WI38 (cell line): Measurements from ENCODE around the gene NDST1.
"Not testable (repeated sequence)": the region's sequence is repeated elsewhere in the genome, so short reads cannot be mapped to it uniquely, and the experiment has no call there.

ENCODE experiments used
- H3K4me3 ChIP-seq: 2 replicates; pipeline ENCODE4 v1.5.1; 2011; ENCODE audit warnings: low read depth, mild to moderate bottlenecking, control low read depth, low read length
- TF ChIP-seq, protein P1 (sequence below): IDR thresholded peaks from 2 replicates; pipeline ENCODE4 v1.5.1; 2012; ENCODE audit warnings: low read depth, mild to moderate bottlenecking, control low read depth, low read length

Gene NDST1

DNA sequence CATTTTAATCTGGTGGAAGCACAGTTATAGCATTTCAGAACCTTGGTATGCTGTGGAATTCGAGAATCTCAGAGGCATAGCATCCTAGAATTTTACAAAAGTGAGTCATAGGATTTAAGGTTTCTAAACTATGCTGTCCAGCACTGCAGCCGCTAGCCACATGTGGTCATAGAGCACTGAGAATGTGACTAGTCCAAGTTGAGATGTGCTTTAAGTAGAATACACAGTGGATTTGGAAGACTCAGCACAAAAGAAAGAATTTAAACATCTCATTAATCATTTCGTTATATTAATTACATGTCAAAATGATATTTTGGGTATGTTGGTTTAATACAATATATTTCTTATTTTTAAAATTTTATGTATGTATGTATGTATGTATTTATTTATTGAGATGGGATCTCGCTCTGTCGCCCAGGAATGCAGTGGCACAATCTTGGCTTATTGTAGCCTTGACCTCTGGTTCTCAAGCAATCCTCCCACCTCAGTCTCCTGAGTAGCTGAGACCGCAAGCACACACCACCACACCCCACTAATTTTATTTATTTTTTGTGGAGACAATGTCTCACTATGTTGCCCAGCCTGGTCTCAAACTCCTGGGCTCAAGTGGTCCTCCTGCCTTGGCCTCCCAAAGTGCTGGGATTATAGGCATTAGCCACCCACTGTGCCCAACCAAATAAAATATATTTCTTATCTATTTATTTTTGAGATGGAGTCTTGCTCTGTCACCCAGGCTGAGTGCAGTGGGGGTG lies 38.0 kb upstream of the NDST1 start:
- TF ChIP-seq, protein P1, sequence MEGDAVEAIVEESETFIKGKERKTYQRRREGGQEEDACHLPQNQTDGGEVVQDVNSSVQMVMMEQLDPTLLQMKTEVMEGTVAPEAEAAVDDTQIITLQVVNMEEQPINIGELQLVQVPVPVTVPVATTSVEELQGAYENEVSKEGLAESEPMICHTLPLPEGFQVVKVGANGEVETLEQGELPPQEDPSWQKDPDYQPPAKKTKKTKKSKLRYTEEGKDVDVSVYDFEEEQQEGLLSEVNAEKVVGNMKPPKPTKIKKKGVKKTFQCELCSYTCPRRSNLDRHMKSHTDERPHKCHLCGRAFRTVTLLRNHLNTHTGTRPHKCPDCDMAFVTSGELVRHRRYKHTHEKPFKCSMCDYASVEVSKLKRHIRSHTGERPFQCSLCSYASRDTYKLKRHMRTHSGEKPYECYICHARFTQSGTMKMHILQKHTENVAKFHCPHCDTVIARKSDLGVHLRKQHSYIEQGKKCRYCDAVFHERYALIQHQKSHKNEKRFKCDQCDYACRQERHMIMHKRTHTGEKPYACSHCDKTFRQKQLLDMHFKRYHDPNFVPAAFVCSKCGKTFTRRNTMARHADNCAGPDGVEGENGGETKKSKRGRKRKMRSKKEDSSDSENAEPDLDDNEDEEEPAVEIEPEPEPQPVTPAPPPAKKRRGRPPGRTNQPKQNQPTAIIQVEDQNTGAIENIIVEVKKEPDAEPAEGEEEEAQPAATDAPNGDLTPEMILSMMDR = no peak

DNA sequence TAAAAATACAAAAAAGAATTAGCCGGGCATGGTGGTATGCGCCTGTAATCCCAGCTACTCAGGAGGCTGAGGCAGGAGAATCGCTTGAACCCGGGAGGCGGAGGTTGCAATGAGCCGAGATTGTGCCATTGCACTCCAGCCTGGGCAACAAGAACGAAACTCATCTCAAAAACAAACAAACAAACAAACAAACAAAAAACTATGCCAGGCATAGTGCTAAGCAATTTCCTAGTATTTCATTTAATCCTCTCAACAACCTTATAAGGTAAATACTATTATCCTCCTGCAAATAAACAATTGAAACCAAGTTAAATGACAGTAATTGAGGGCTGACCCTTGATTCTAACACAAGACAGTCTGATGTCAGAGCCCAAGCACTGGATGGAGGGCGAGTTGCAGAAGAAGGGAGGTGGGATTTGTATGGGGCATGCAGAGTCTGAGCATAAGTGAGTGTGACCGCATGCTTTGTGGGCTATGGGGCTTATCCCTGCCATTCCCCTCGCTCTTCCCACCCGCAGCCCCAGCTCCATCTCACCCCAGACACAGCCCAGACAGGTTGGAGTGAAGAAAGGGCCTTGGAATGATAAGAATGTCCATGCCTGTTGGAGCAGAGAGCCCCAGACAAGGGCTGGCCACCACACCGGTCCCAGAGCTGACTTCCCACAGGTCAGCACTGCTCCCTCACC lies 34.1 kb upstream of the NDST1 start:
- TF ChIP-seq, protein P1 = no peak
- H3K4me3 ChIP-seq = no peak overlapping the region

More for the DNA sequence above, 38.0 kb upstream of the NDST1 start:
- H3K4me3 ChIP-seq = no peak overlapping the region

DNA sequence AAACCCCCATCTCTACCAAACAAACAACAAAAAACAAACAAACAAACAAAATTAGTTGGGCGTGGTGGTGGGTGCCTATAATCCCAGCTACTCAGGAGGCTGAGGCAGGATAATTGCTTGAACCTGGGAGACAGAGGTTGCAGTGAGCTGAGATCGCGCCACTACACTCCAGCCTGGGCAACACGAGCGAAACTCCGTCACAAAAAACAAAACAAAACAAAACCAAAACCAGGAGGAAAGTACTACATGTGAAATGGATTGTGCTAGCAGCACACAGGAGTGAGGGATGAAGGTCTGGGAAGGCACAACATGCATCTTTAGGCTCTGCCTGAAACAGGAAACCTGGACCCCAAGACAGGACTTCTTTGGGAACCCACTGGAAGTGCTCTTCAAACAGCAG lies 31.4 kb upstream of the NDST1 start:
- not testable (repeated sequence) for H3K4me3 ChIP-seq

DNA sequence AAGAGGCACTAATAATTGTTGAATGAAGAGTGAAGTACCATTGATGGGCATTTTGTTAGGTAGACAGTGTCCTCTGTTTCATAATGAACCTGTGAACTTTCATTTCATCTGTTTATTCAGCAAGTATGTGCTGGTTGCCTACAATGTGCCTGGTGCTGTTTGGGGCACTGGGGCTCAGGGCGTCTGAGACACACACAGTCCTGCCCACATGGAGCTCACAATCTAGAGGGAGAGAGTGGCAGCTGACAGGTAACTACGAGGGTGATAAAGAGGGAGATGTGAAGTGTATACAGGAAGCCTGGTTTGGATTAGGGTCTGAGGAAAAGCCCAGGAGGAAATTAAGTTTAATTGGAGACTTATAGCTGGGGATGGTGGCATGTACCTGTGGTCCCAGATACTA lies 28.5 kb upstream of the NDST1 start:
- TF ChIP-seq, protein P1 = no peak
- no peak overlapping the region for H3K4me3 ChIP-seq

DNA sequence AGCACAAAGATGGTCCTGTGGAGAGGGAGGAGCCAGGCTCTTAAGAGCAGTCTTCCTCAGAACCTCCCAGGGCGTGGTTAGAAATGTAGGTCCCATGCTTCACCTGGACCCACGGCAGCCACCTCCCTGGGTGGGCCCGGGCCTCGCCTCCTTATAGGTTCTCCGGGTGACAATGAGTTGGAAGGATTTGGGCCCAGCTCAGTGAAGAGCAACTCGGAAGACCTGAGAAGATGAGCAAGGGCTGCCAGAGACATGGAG lies 26.3 kb upstream of the NDST1 start:
- TF ChIP-seq, protein P1 = no peak

DNA sequence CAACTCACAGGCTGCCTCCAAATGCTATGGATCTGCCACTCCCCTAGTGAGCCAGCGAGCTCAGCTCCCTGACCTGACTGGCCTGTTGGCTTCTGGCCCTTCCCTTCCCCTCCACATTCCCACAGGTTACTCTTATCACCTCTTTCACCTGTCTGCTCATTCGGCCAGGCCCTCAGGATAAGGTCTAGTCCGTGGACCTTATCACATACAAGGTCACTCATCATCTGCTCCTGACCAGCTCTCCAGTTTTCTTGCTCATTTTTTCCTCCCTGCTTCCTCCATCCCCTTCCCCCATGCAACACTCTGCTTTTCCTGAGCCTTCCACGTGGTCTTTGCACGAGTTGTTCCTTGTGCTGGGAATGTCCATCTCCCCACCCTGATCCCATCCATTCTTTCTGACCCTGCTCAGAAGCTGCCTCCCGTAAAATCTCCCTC lies 25.9 kb upstream of the NDST1 start:
- no peak overlapping the region for H3K4me3 ChIP-seq
- TF ChIP-seq, protein P1 = no peak

More for the DNA sequence above, 26.3 kb upstream of the NDST1 start:
- H3K4me3 ChIP-seq = no peak overlapping the region

DNA sequence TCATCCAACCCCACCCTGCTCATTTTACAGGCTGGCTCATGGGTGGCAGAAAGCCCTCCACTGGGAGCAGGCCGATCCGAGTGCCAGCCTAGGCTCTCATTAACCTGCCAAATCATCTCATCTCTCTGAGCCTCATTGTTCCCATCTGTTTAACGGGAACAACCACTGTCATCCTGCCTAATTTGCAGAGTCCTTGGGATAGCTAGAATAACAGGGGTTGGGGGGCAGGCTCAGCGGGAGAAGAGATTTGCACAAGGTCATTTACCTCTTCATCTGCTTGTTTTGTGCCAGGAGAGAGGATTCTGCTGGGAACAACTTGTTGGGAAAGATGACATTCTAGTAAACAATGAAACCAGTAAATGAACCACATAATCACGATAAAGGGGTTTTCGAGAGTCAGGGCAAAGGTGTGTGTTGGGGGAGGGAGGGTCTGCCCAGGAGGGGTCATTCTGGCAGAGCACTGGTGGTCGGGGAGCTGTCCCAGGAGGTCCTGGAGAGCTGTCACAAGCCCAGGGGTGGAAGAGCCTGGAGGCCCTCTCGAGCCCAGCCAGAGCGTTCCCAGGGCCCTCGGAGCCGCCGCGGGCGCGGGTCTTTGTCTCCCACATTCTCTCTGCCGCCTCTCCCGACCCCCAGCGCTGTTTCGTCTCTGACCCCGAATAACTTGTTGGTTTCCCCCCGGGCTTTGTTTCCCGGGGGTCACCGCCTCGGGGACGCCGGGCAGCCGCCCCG lies 22.8 kb upstream of the NDST1 start:
- peak overlapping the region; percentile 88 for H3K4me3 ChIP-seq
- TF ChIP-seq, protein P1 = no peak
